Fibroblast of skin of right biceps (primary cell): Measurements from ENCODE around the gene IGFALS.

Experiments
- DNase-seq: peaks from one replicate; pipeline ENCODE4 v3.0.0-alpha.2; 2013

The IGFALS gene

GRCh38 chr16:1775006-1775845, 18.3 kb downstream of the IGFALS start:
- no peak for DNase-seq

GRCh38 chr16:1774448-1774780, 19.1 kb downstream of the IGFALS start:
- DNase-seq: no peak

GRCh38 chr16:1773703-1774447, 19.6 kb downstream of the IGFALS start:
- DNase-seq: no peak

- peak; percentile 84 for DNase-seq
Observed at GRCh38 chr16:1772908-1773702, 20.4 kb downstream of the IGFALS start, which contains the start of gene MRPS34. Gene MRPS34 (minus strand): TSS chr16:1773134. CDS start chr16:1773119, 15 bp downstream.

GRCh38 chr16:1772362-1772907, 21.1 kb downstream of the IGFALS start, which contains the start of gene EME2:
Gene EME2 (plus strand): TSS chr16:1772810. CDS start chr16:1773228, 418 bp downstream.
- DNase-seq: no peak

GRCh38 chr16:1771864-1772361, 21.6 kb downstream of the IGFALS start:
- no peak for DNase-seq

GRCh38 chr16:1771188-1771863, 22.2 kb downstream of the IGFALS start, which contains the start of gene NME3:
Gene NME3 (minus strand): TSS chr16:1771543. CDS start chr16:1771534, 9 bp downstream.
- peak; percentile 56 for DNase-seq

- peak; percentile 47 for DNase-seq
Observed at GRCh38 chr16:1770328-1771187, 22.9 kb downstream of the IGFALS start.

GRCh38 chr16:1769402-1770300, 23.9 kb downstream of the IGFALS start:
- no peak for DNase-seq

GRCh38 chr16:1768767-1769401, 24.6 kb downstream of the IGFALS start:
- DNase-seq: no peak

- no peak for DNase-seq
Observed at GRCh38 chr16:1768061-1768766, 25.3 kb downstream of the IGFALS start.

- no peak for DNase-seq
Observed at GRCh38 chr16:1767116-1767994, 26.1 kb downstream of the IGFALS start.

GRCh38 chr16:1766701-1767100, 26.8 kb downstream of the IGFALS start:
- no peak for DNase-seq

GRCh38 chr16:1766231-1766630, 27.3 kb downstream of the IGFALS start:
- DNase-seq: no peak

- no peak for DNase-seq
Observed at GRCh38 chr16:1765826-1766225, 27.7 kb downstream of the IGFALS start.

- no peak for DNase-seq
Observed at GRCh38 chr16:1764971-1765370, 28.5 kb downstream of the IGFALS start.
